ENCODE results near the gene SLC16A8.

Gene SLC16A8

GRCh38 chr22:38110863-38111852, 27.2 kb upstream of the SLC16A8 start:
- Histone ChIP-seq H3K27ac (no peak overlapping the region), H3K4me3 (IDR thresholded peaks at IDR 0.05; ENCODE audit: insufficient read depth, low read depth, low read length) (no peak overlapping the region), H3K36me3 (ENCODE audit: insufficient read depth) (no peaks in the 10 kb centered on the region), H3K4me2 (no peak overlapping the region), H3K4me1 (ENCODE audit: low read depth, poor library complexity, severe bottlenecking) (peaks cover 16% of the 10 kb centered on the region), H4K20me1 (ENCODE audit: insufficient read depth) (no peaks in the 10 kb centered on the region), H3K9ac (no peak overlapping the region), H3K27me3 (ENCODE audit: insufficient read depth, low read depth) (no peaks in the 10 kb centered on the region), H3K79me2 (ENCODE audit: insufficient read depth, low read depth) (no peaks in the 10 kb centered on the region), H2AFZ (ENCODE audit: low read depth) (no peak overlapping the region)
- no peak for TF ChIP-seq CTCF (conservative IDR thresholded peaks at IDR 0.05; ENCODE audit: low read depth, low read length)

DNA sequence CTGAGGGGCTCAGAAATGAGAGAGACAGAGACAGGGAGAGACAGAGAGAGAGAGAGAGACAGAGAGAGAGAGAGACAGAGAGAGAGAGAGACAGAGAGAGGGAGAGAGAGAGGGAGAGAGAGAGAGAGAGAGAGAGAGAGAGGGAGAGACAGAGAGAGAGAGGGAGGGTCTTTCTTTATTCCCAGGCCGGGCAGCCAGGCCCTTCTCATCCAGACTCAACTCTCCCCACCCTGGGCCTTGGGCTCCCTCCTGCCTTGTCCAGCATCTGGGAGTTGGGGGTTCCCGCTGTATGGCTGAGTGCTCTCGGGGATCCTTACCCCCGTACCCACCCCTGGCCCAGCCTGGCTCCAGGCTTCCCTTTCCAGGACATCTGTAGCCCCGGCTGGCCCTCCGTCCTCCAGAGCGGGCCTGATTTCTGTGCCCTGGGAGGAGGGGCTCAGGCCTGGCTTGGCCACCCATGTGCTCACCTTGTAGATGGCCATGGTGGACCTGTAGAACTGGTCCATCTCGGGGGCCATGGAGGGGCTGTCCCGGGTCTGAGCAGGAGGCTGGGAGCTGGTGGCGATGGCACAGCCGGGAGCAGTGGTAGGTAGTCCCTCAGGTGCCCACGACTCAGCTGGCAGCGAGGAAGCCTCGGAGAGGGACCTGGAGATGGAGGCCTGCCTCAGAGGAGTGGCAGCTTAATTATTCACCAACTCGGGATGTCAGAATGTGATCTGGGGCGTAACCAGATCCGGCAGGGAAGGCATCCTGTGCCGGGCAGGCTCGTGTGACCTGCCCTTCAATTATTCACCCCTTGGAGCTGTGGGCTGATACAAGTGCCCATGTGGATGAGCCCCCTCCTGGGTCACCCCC, 26.3 kb upstream of the SLC16A8 start, which contains the start of gene BAIAP2L2:
Gene BAIAP2L2 (minus strand): TSS at position 677 of the 855 bp plus-strand sequence. CDS start 159 bp downstream, at position 518.
- TF ChIP-seq CTCF (conservative IDR thresholded peaks at IDR 0.05; ENCODE audit: low read depth, low read length) = no peak

DNA sequence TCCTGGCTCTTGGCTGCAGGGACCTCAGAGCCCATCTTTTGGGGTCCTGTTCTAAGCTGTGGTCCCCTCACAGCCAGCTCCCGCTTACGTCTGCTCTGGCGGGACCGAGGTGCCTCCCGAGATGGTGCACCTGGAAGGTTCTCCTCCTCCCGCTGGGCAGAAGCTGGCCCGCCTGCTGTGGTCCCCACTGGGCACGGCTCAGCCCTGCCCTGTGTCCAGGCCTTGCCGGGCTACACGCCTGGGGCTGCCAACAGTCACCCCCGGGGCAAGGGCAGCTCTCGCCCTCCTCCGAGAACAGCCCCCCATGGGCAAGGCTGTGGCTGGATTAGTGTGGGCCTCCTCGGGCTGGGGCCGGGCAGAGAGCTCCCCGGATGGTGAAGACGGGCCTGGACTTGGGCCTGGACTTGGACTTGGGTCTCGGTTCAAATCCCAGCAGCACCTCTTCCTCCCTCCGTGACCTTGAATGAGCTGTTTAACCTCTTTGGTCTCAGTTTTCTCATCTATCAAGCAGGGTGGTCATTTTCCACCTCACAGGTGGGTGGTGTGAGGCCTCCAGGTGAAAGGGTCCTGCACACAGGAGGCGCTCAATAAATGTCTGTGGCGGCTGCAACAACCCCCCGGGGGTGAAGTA, 25.5 kb upstream of the SLC16A8 start:
- Histone ChIP-seq H3K27me3 (ENCODE audit: insufficient read depth, low read depth) (no peaks in the 10 kb centered on the region), H4K20me1 (ENCODE audit: insufficient read depth) (no peaks in the 10 kb centered on the region), H3K79me2 (ENCODE audit: insufficient read depth, low read depth) (no peaks in the 10 kb centered on the region), H2AFZ (ENCODE audit: low read depth) (no peak overlapping the region), H3K27ac (no peak overlapping the region), H3K36me3 (ENCODE audit: insufficient read depth) (no peaks in the 10 kb centered on the region), H3K9ac (no peak overlapping the region), H3K4me3 (IDR thresholded peaks at IDR 0.05; ENCODE audit: insufficient read depth, low read depth, low read length) (no peak overlapping the region), H3K4me2 (no peak overlapping the region), H3K4me1 (ENCODE audit: low read depth, poor library complexity, severe bottlenecking) (peaks cover 24% of the 10 kb centered on the region)
- TF ChIP-seq CTCF (conservative IDR thresholded peaks at IDR 0.05; ENCODE audit: low read depth, low read length) = no peak

More for the DNA sequence above, 26.3 kb upstream of the SLC16A8 start, which contains the start of gene BAIAP2L2:
- Histone ChIP-seq H3K36me3 (ENCODE audit: insufficient read depth) (no peaks in the 10 kb centered on the region), H2AFZ (ENCODE audit: low read depth) (no peak within 1 kb of the TSS), H3K27ac (no peak within 1 kb of the TSS), H3K4me2 (no peak within 1 kb of the TSS), H3K79me2 (ENCODE audit: insufficient read depth, low read depth) (no peaks in the 10 kb centered on the region), H4K20me1 (ENCODE audit: insufficient read depth) (no peaks in the 10 kb centered on the region), H3K4me1 (ENCODE audit: low read depth, poor library complexity, severe bottlenecking) (peaks cover 22% of the 10 kb centered on the region), H3K9ac (no peak within 1 kb of the TSS), H3K4me3 (IDR thresholded peaks at IDR 0.05; ENCODE audit: insufficient read depth, low read depth, low read length) (no peak within 1 kb of the TSS), H3K27me3 (ENCODE audit: insufficient read depth, low read depth) (no peaks in the 10 kb centered on the region)
